CD4-positive, alpha-beta T cell treated with Interleukin-6 at 100 ng/mL for 8 hours (primary cell): ENCODE measurements around the gene ITPR2.
"Not testable (repeated sequence)": the region's sequence is repeated elsewhere in the genome, so short reads cannot be mapped to it uniquely, and the experiment has no call there.

Experiments used
- DNase-seq: peaks from one replicate; pipeline ENCODE4 v3.0.0-alpha.2; 2020; ENCODE audit warnings: mixed read lengths, low spot score

The ITPR2 gene

GRCh38 chr12:26729137-26729671 is 103.8 kb downstream of the ITPR2 start:
- not testable (repeated sequence) for DNase-seq

- no peak for DNase-seq
These were observed 104.6 kb downstream of the ITPR2 start for GRCh38 chr12:26728205-26729050.

GRCh38 chr12:26727482-26728204 is 105.4 kb downstream of the ITPR2 start:
- DNase-seq, result no peak

- DNase-seq, result no peak
These were observed 106.0 kb downstream of the ITPR2 start for GRCh38 chr12:26726956-26727355.

- DNase-seq, result no peak
These were observed 107.6 kb downstream of the ITPR2 start for GRCh38 chr12:26725276-26725916.

- no peak for DNase-seq
These were observed 108.7 kb downstream of the ITPR2 start for GRCh38 chr12:26724309-26724702.

- DNase-seq, result no peak
These were observed 109.3 kb downstream of the ITPR2 start for GRCh38 chr12:26723379-26724308.

GRCh38 chr12:26721800-26722199 is 111.2 kb downstream of the ITPR2 start:
- DNase-seq, result no peak

- no peak for DNase-seq
These were observed 113.1 kb downstream of the ITPR2 start for GRCh38 chr12:26719852-26720251.

GRCh38 chr12:26717757-26718156 is 115.2 kb downstream of the ITPR2 start:
- no peak for DNase-seq

GRCh38 chr12:26715232-26715631 is 117.8 kb downstream of the ITPR2 start:
- DNase-seq, result no peak

GRCh38 chr12:26713885-26714383 is 119.1 kb downstream of the ITPR2 start:
- DNase-seq, result no peak

GRCh38 chr12:26712892-26713291 is 120.1 kb downstream of the ITPR2 start:
- no peak for DNase-seq

GRCh38 chr12:26711569-26711968 is 121.4 kb downstream of the ITPR2 start:
- no peak for DNase-seq

- DNase-seq, result no peak
These were observed 121.9 kb downstream of the ITPR2 start for GRCh38 chr12:26711072-26711471.

GRCh38 chr12:26705851-26706250 is 127.1 kb downstream of the ITPR2 start:
- DNase-seq, result no peak

- DNase-seq, result no peak
These were observed 128.1 kb downstream of the ITPR2 start for GRCh38 chr12:26704684-26705460.

GRCh38 chr12:26704214-26704613 is 128.8 kb downstream of the ITPR2 start:
- DNase-seq, result no peak

GRCh38 chr12:26702741-26703140 is 130.3 kb downstream of the ITPR2 start:
- DNase-seq, result no peak

- peak; percentile 5 for DNase-seq
These were observed 131.3 kb downstream of the ITPR2 start for GRCh38 chr12:26701604-26702215.
